Psoas muscle (tissue), 8 donors: ENCODE results near the gene MCUR1. TPM values are rescaled to one million over a fixed set of nuclear protein-coding genes. Genes with fewer than 3 reads are reported as not detected.

Experiments used
- ATAC-seq, 4 donors: fragments of 200-7000 bp; cut with Tn5 transposase; one replicate each; pipeline ENCODE4 v1.9.1; 2020; ENCODE audit warnings: moderate library complexity in 3 of 4, mild to moderate bottlenecking in 2 of 4
- DNase-seq, 2 donors: peaks; one replicate each; pipeline ENCODE4 v3.0.0-alpha.2; 2020
- H3K27ac ChIP-seq: fragments of 200-600 bp; one replicate; pipeline ENCODE4 v1.8.0; 2022
- H3K27me3 ChIP-seq, 3 donors: fragments of 200-600 bp in 1 of 3; one replicate each; pipeline versions ENCODE4 v1.6.1 to v1.8.0; 2013 to 2022; ENCODE audit warnings: low read length in 2 of 3, mild to moderate bottlenecking in 2 of 3, moderate library complexity in 1 of 3; ENCODE audit not compliant: insufficient read depth in 3 of 3
- H3K36me3 ChIP-seq, 2 donors: fragments of 200-600 bp in 1 of 2; one replicate each; pipeline versions ENCODE4 v1.6.1 to v1.8.0; 2013 to 2022; ENCODE audit warnings: low read depth in 1 of 2, mild to moderate bottlenecking in 1 of 2, moderate library complexity in 1 of 2; ENCODE audit not compliant: insufficient read depth in 1 of 2
- H3K4me1 ChIP-seq: fragments of 200-600 bp; one replicate; pipeline ENCODE4 v1.8.0; 2022
- H3K4me3 ChIP-seq: fragments of 200-600 bp; one replicate; pipeline ENCODE4 v1.8.0; 2022; ENCODE audit warnings: mild to moderate bottlenecking
- H3K9me3 ChIP-seq: fragments of 200-600 bp; one replicate; pipeline ENCODE4 v1.8.0; 2022
- WGBS, 3 donors: extraction: QIAGEN DNeasy Blood & Tissue Kit; methylation state at CpG; one replicate each; pipeline versions ENCODE4 v1.1.6 to v1.1.7; 2013; 5-methylcytosine and 5-hydroxymethylcytosine counted together
- intact Hi-C, 2 donors: fragments of 100-400 bp; cut with DNase I; formaldehyde crosslinking; loops; one replicate each; pipeline versions ENCODE4 v1.11.0 to v1.14.2; 2022
- polyA plus RNA-seq, 3 donors: library from polyadenylated mRNA; stranded (reverse); fragments of 200-250 nt; gene quantifications; one replicate each; pipeline ENCODE4 v1.2.3, GENCODE V29; 2013
- total RNA-seq, 4 donors: library from RNA; stranded (reverse); fragmentation: NEBNext Ultra II Directional in 2 of 4; extraction: Animal tissue kit (Norgen Biotek cat#: 25700) in 2 of 4; gene quantifications; one replicate each; pipeline versions ENCODE4 v1.2.1 to v1.2.4, GENCODE V29; 2021 to 2023
- TF ChIP-seq, protein P1 (sequence below): fragments of 200-600 bp; IDR thresholded peaks from one replicate; pipeline ENCODE4 v1.8.0; 2022; ENCODE audit warnings: antibody characterized with exemption
- donor health status: healthy with polysubstance abuse.
- donor health status: DM: no; HTN: no; CAD: no; lungs with moderate emphysema.
- donor health status: Bipolar disorder and iron deficiency.
- donor health status: healthy.
- donor health status: DM: yes; HTN: yes; CAD: no.
- donor health status: DM: no; HTN: no; CAD: no.
- donor health status: DM: no; HTN: no; CAD: no.
- donor health status: DM: yes; HTN: yes; CAD: no.

Gene MCUR1
- total and polyA plus RNA-seq, 7 donors = 17.9 to 31.9 (median 20.5) TPM

DNA sequence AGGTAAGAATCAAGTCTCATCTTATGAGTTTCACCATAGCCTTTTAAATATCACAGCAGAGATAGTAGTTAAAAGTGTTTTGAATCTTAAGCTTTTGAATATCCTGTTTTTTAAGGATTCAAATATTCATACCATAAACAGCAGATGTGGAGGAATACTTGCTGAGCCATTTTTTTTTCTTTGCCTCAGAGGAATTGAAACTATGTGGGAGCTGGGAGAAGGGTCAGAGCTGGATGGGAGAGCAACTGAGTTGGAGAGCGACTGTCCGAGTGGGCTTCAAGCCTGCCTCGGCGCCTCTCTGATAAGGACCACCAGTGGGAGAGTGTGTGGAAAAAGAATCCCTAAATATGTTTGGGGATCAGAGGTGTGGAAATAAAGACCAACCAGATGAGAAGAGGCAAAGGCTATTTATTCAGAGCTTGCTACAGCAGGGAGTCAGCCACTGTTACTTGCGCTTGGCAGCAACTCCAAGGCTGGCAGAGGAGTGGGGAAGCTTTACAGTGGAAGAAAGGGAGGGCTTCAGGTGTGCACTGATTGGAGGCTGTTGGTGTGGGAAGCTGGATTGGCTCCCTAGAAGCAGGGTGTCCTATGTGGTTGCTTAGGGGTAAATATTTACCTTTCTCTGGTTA lies 34.3 kb upstream of the MCUR1 start:
- no peaks in the 10 kb centered on the region for H3K27me3 ChIP-seq
- no peaks in the 10 kb centered on the region for H3K9me3 ChIP-seq
- TF ChIP-seq, protein P1, sequence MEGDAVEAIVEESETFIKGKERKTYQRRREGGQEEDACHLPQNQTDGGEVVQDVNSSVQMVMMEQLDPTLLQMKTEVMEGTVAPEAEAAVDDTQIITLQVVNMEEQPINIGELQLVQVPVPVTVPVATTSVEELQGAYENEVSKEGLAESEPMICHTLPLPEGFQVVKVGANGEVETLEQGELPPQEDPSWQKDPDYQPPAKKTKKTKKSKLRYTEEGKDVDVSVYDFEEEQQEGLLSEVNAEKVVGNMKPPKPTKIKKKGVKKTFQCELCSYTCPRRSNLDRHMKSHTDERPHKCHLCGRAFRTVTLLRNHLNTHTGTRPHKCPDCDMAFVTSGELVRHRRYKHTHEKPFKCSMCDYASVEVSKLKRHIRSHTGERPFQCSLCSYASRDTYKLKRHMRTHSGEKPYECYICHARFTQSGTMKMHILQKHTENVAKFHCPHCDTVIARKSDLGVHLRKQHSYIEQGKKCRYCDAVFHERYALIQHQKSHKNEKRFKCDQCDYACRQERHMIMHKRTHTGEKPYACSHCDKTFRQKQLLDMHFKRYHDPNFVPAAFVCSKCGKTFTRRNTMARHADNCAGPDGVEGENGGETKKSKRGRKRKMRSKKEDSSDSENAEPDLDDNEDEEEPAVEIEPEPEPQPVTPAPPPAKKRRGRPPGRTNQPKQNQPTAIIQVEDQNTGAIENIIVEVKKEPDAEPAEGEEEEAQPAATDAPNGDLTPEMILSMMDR = no peak
- no peak overlapping the region for H3K4me3 ChIP-seq
- DNase-seq (no peak), ATAC-seq (no peak)
- 68 to 72% (median 69%) methylated on average over 5 of the region's 5 CpGs for WGBS, 3 donors
- no peak overlapping the region for H3K27ac ChIP-seq
- H3K36me3 ChIP-seq = no peaks in the 10 kb centered on the region
- intact Hi-C loops = no loop called here
- H3K4me1 ChIP-seq = no peaks in the 10 kb centered on the region

DNA sequence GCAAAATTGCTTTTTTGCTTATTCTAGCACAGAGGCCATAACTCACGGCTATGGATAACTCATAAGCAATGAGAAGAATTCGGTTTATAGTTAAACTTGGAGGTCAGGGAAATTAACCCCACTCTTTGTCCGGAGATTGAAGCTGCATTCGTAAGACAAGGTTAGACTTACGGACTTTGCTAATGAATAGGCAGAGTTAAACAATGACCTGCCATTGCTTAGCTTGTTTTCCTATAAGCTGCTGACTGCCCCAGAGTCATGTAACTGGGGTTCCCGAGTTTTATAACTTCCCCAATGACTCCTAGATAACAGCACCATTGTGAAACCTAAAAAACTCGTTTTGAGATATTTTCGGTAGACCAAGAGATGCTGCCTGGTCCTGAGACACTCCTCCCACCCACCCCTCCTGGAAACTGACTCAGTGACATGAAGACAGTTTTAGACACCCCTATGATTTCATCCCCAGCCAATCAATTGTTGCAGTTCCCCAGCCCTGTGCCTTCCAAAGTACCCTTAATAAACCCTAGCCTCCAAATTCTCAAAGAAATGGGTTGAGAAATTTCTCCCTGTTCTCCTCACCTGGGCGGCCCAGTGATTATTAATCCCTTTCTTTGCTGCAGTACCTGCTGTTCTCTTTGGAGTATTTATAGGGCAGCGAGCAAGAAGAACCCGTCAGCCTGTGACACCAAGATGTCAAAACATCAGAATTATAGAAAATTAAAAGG lies 33.1 kb upstream of the MCUR1 start:
- intact Hi-C loops = no loop called here
- H3K4me3 ChIP-seq = no peak overlapping the region
- 76 to 85% (median 76%) methylated on average over 11 of the region's 11 CpGs for WGBS, 3 donors

DNA sequence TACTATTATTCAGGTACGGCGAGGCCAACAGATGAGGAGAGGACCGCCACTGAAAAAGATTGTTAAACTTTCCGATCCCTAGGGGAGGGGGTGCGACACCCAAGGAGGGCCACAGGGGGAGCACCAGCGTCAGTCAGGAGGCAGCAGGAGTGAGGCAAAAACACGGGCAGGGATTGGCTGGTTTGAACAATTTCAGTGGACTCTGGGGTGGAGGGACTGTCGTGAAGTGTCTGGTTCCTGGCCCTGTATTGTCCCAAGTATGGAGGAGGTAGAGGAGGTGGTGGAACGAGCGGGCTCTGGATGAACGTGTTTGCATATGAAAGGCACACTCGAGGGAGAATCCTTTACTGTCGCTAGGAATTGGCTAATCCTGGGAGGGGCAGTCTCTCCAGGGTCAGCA lies 32.5 kb upstream of the MCUR1 start:
- WGBS, 3 donors = 65 to 66% (median 65%) methylated on average over 13 of the region's 13 CpGs
- no peak overlapping the region for H3K27ac ChIP-seq
- TF ChIP-seq, protein P1 = no peak
- no peak for ATAC-seq
- intact Hi-C loops = no loop called here
- H3K4me3 ChIP-seq = no peak overlapping the region
- no peak for DNase-seq
- H3K4me1 ChIP-seq = no peaks in the 10 kb centered on the region
- H3K9me3 ChIP-seq = no peaks in the 10 kb centered on the region
- no peaks in the 10 kb centered on the region for H3K36me3 ChIP-seq
- no peaks in the 10 kb centered on the region for H3K27me3 ChIP-seq

More for the DNA sequence above, 33.1 kb upstream of the MCUR1 start:
- no peaks in the 10 kb centered on the region for H3K9me3 ChIP-seq
- H3K36me3 ChIP-seq = no peaks in the 10 kb centered on the region
- no peaks in the 10 kb centered on the region for H3K4me1 ChIP-seq
- no peak overlapping the region for H3K27ac ChIP-seq
- no peak for ATAC-seq
- H3K27me3 ChIP-seq = no peaks in the 10 kb centered on the region
- no peak for DNase-seq
- TF ChIP-seq, protein P1 = no peak

DNA sequence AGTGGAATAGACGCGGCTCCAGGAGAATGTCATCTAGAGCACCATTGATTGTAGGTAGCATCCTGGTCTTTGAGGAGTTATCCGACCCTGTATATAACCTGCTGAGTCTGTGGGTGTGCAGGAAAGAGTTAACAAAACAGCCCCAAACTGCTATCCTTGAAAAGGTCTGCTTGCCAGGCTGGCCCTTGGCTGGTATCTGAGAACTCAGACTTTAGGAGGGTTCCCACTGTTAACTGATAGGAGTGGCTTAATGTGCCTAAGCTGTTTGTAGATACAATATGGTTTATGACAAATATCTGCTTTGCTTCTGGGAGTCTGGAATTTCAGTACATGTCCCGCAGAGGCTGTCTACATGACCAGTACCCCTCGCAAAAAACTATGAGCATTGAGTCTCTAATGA lies 27.6 kb upstream of the MCUR1 start:
- intact Hi-C loops = no loop called here
- Histone ChIP-seq H3K36me3 (no peaks in the 10 kb centered on the region), H3K27ac (no peak overlapping the region), H3K4me3 (no peak overlapping the region), H3K4me1 (no peaks in the 10 kb centered on the region), H3K27me3 (no peaks in the 10 kb centered on the region), H3K9me3 (no peaks in the 10 kb centered on the region)
- ATAC-seq = no peak
- TF ChIP-seq, protein P1 = no peak
- DNase-seq = no peak
- 66 to 71% (median 67%) methylated on average over 5 of the region's 5 CpGs for WGBS, 3 donors
